Hepatocyte (in vitro differentiated cells): ENCODE data around the gene RALGPS2.

Experiments used
- CTCF ChIP-seq: fragments of 200-600 bp; sonication (generic); IDR thresholded peaks from 2 replicates; pipeline ENCODE4 v1.5.1; 2016; ENCODE audit warnings: antibody characterized with exemption, mild to moderate bottlenecking; ENCODE audit not compliant: poor library complexity
- EZH2 ChIP-seq: fragments of 200-600 bp; sonication (generic); IDR thresholded peaks from 2 replicates; pipeline ENCODE4 v1.6.1; 2016; ENCODE audit warnings: antibody characterized with exemption, mild to moderate bottlenecking, borderline replicate concordance
- EZH2phosphoT487 ChIP-seq: fragments of 200-600 bp; sonication (generic); IDR thresholded peaks from one replicate; pipeline ENCODE4 v1.6.1; 2018; ENCODE audit warnings: antibody characterized with exemption, mild to moderate bottlenecking, low read depth, moderate library complexity; ENCODE audit not compliant: unreplicated experiment, severe bottlenecking

GRCh38 chr1:178961868-178962267 is 236.8 kb downstream of the RALGPS2 start:
- TF ChIP-seq CTCF: no peak
- TF ChIP-seq EZH2phosphoT487: no peak
- TF ChIP-seq EZH2: no peak
